ENCODE measurements around the gene EPS8L3.
"Not testable (repeated sequence)": the region's sequence is repeated elsewhere in the genome, so short reads cannot be mapped to it uniquely, and the experiment has no call there.

EPS8L3 gene

DNA sequence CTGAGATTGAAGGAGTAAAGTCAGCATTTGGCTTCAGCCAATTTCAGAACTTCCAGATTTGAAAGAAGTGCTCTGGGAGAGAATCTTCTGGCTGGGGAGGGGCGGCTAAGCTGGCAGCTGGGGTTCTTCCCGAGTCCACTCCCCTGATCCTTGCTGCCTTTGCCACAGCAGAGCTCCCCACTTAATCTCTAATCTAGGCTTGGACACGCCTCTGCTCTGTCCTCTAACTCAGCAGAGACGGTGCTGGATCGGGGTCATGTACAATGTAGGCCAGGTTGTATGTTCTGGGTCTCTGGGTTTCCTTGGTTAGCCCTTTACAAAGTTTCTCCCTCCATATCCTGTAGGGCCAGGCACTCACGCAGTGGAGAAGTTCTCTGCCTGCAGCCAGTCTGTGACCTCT is 12.8 kb downstream of the EPS8L3 start:
- H3K9me3 Mint-ChIP-seq = no peaks in the 10 kb centered on the region
- H3K27me3 Mint-ChIP-seq = peaks cover 61% of the 10 kb centered on the region
- no peak overlapping the region for H3K27ac Mint-ChIP-seq
- ATAC-seq = no peak
- H3K4me3 Mint-ChIP-seq = no peak overlapping the region
- H3K4me1 Mint-ChIP-seq = no peaks in the 10 kb centered on the region
- H3K36me3 Mint-ChIP-seq = no peaks in the 10 kb centered on the region

DNA sequence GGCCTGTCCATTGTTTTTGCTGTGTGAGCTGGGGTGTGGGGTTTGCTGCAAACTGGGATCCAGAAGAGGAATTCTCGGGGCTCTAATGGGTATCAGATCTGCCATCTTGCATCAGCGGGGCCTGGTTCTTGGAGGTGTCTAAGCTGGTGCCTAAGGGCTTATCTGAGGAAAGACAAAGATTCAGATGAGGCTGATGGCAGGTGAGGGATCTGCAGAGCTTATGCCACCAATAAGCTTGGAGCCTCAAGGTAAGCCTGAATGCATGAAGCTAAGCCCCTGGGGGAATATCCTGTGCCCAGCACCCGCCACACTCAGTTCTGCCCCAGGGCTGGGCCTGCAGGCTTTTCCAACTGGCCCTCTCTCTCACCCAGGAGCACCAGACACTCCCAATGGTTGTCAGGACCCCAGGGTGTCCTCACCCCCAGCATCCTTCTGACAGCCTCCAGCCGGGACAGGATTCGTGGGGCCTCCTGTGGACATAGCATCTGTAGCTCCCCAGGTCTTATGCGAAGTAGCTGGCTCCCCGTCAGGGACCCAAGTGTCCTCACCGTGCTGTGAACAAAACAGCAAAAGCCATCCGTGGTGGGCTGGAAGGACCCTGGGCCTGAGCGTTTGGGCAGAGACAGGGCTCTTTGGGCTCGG is 13.4 kb downstream of the EPS8L3 start:
- no peak for ATAC-seq
- no peaks in the 10 kb centered on the region for H3K4me1 Mint-ChIP-seq
- peaks cover 61% of the 10 kb centered on the region for H3K27me3 Mint-ChIP-seq
- no peaks in the 10 kb centered on the region for H3K36me3 Mint-ChIP-seq
- no peak overlapping the region for H3K4me3 Mint-ChIP-seq
- H3K9me3 Mint-ChIP-seq = no peaks in the 10 kb centered on the region
- no peak overlapping the region for H3K27ac Mint-ChIP-seq

DNA sequence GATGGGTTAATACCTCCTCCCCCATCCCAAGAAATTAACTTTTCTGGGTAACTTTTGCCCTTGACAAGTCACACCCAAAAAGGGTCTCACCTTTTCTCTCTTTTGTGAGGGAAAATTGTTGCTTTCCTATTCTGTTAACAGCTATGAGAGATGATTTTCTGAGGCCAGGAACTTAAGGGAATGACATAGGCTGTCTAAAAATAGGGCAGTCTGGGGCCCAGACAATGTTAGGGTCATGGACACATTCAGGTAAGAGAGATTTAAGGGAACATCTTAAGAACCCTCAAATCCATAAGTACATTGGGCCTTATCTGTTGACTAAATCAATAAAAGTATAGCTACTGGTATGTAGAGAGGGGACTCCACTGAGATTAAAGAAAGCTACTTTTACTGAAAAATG is 14.5 kb downstream of the EPS8L3 start:
- Mint-ChIP-seq H3K4me3 (no peak overlapping the region), H3K27me3 (peaks cover 61% of the 10 kb centered on the region), H3K4me1 (no peaks in the 10 kb centered on the region), H3K9me3 (no peaks in the 10 kb centered on the region), H3K36me3 (no peaks in the 10 kb centered on the region), H3K27ac (no peak overlapping the region)
- no peak for ATAC-seq

DNA sequence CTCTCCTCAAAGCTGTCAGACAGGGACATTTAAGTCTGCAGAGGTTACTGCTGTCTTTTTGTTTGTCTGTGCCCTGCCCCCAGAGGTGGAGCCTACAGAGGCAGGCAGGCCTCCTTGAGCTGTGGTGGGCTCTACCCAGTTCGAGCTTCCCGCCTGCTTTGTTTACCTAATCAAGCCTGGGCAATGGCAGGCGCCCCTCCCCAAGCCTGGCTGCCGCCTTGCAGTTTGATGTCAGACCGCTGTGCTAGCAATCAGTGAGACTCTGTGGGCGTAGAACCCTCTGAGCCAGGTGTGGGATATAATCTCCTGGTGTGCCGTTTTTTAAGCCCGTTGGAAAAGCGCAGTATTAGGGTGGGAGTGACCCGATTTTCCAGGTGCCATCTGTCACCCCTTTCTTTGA is 15.4 kb downstream of the EPS8L3 start:
- not testable (repeated sequence) for H3K27ac Mint-ChIP-seq, H3K4me3 Mint-ChIP-seq, H3K36me3 Mint-ChIP-seq, H3K4me1 Mint-ChIP-seq, H3K9me3 Mint-ChIP-seq, ATAC-seq
- H3K27me3 Mint-ChIP-seq = peaks cover 61% of the 10 kb centered on the region

DNA sequence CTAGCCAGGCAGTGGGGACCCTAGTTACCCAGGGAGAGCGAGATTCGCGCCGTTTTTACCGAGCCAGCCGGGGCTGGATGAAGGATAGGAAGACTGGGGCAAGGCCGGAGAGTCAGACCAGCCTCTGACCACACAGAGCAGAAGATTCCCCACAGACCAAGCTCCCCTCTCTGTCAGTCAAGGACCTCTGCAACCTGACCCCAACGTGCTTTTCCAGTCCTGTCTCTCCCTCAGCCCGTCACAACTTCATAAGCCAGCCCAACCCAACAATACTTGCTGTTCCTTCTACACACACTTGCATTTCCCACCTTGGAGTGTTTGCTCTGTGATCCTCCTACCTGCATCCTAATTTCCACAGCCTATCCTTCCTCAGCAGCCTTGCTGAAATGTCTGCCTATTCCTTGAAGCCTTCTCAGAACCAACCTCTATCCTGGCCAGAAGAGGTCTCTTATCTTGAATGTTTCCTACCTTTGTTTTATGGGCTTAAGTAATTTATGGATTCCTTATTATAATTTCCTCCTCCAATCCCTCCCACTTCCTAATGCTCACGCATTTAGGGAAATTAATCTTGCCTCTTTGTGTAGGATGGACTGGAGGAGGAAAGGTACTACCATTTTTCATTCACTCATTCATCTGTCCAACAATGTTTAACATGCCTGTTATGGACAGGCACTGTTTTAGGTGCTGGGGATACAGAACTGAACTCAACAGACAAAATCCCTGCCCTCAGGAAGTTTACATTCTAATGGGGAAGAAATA is 22.9 kb downstream of the EPS8L3 start, which contains the start of gene GSTM3:
TSS of gene GSTM3 (minus strand) at position 424 of the 759 bp plus-strand sequence. CDS start 751 bp downstream, outside the sequence.
- peaks cover 13% of the 10 kb centered on the region for H3K4me1 Mint-ChIP-seq
- H3K27me3 Mint-ChIP-seq = peaks cover 28% of the 10 kb centered on the region
- H3K9me3 Mint-ChIP-seq = no peaks in the 10 kb centered on the region
- H3K4me3 Mint-ChIP-seq = peak within 1 kb of the TSS; percentile 81
- H3K36me3 Mint-ChIP-seq = no peaks in the 10 kb centered on the region
- peak; percentile 24 for ATAC-seq
- H3K27ac Mint-ChIP-seq = peak within 1 kb of the TSS; percentile 62

DNA sequence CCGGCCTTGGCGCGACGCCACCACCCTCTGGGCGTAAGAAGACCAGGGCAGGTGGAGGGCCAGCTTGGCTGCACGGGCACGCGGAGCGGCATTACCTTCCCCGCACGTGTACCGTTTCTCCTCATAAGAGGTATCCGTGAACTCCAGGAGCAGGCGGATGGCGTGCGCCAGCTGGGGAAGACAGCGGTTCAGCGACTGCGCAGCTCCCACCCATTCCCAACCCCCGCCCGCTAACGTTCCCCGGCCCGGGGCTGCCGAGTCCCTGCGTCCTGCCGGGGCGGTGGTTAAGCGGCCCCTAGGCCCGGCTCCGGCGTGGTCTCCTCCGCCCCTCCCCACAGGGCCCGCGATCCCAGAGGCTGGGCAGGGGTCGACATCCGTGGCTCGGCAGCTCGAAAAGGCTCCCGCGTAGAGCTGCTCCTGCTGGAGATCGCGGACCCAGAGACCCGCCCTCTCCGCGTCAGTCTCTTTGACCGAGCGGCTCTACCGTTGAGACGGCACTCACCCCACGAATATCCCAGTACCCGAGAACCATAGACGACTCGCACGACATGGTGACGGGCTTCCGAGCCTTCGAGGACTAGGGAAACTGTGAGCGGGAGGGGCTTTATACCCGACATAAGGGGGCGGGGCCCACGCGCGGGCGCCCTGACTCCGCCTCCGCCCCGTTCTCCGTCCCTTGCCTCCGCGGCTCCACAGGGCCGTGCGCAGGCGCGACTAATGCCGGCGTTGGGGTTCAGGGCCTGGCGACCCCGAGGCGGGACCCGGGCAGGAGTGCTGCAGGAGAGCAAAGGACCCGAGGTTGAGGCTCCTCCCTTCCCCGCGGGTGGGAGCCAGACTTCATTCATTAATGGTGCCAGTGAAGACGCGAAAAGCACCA is 23.7 kb downstream of the EPS8L3 start:
- Mint-ChIP-seq H3K27ac (peak overlapping the region; percentile 62), H3K4me1 (peaks cover 13% of the 10 kb centered on the region), H3K9me3 (no peaks in the 10 kb centered on the region), H3K27me3 (peaks cover 28% of the 10 kb centered on the region), H3K36me3 (no peaks in the 10 kb centered on the region), H3K4me3 (peak overlapping the region; percentile 81)
- ATAC-seq = peak; percentile 95

DNA sequence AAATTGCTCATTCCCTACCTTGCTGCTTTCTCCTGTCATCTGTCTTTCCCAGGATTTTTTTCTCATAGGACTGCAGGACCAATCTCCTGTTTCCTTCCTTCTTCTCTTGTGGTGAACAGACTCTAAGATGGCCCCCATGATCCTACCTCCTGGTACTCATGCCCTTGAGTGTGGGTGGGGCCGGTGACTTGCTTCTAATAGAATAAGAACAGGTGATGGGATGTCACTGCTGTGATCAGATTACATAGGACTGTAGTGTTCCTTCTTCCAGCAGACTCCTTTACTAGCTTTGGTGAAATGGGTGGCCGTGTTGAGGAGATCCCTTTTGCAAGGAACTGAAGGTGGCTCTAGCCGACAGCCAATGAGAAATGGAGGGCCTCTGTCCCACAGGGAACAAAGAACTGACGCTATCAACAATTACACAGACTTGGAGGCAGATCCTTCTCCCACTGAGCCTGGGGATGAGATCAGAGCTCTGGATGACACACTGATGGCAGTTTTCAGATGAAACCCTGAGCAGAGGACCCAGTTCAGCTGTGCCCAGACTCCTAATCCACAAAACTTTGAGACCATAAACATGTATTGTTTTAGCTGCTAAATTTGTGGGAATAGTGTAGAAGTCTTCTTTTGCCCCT is 30.4 kb downstream of the EPS8L3 start:
- H3K9me3 Mint-ChIP-seq = no peaks in the 10 kb centered on the region
- H3K4me3 Mint-ChIP-seq = no peak overlapping the region
- no peak overlapping the region for H3K27ac Mint-ChIP-seq
- no peaks in the 10 kb centered on the region for H3K4me1 Mint-ChIP-seq
- H3K27me3 Mint-ChIP-seq = peaks cover 9% of the 10 kb centered on the region
- H3K36me3 Mint-ChIP-seq = no peaks in the 10 kb centered on the region
- ATAC-seq = no peak

DNA sequence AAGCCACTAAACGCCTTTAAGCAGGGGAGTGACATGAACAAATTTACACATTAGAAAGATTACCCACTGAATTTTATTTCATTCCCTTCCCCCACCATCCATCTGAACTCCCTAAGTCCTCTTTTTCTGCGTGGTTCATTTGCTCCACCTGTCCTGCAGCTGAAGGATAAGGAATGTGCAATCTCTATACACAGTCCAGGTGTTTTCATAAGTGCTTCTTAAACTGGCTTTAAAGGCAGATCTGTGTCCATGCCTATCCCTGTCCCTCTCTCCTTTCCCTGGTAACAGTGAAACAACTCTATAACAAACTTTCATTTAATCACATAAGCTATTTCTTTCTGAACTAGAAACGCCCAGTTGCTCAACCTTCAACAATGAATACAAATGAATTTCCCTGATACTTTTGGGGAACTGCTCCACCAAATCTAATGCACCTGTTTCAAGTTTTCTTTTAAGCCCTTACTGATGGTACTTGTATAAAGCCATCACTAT is 31.3 kb downstream of the EPS8L3 start:
- ATAC-seq = no peak
- Mint-ChIP-seq H3K4me1 (no peaks in the 10 kb centered on the region), H3K4me3 (no peak overlapping the region), H3K27me3 (peaks cover 10% of the 10 kb centered on the region), H3K36me3 (no peaks in the 10 kb centered on the region), H3K27ac (no peak overlapping the region), H3K9me3 (no peaks in the 10 kb centered on the region)

DNA sequence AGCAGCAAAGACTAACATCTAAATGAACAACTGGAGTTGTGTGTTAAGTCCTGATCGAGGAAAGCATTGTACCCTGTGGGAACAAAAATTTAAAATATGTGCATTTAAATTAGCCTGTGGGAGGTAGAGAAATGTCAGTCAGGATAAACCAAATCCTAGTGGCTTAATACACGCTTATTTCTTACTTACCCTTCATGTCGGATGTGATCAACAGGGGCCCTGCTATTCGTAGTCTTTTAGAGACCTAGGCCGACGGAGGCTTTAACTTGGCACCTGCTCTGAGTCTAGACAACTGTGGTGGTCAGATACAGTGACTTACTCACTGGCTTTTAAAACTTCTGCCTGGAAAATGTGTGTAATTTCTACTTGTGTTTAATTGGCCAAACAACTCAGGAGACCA is 33.1 kb downstream of the EPS8L3 start:
- Mint-ChIP-seq H3K4me3 (no peak overlapping the region), H3K27ac (no peak overlapping the region), H3K9me3 (no peaks in the 10 kb centered on the region), H3K36me3 (no peaks in the 10 kb centered on the region), H3K27me3 (peaks cover 18% of the 10 kb centered on the region), H3K4me1 (no peaks in the 10 kb centered on the region)
- no peak for ATAC-seq

DNA sequence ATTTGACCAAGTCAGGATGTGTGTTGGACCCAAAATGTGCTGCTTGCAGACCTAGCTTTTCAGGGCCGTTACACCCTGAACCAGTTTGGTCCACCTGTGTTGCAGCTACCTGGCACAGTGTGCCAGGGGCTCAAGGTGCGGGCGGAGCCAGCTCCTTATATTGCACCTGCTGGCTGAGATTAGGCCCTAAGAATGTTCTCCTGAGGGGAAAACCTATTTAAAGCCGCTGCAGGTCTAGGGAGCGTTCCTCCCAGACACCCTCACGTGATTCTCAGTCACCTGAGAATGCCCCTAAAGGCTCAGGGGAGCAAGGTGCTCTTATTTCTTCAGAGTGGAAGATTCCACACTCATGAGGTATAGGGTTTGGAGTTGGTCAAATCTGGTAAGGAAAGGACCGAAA is 34.9 kb downstream of the EPS8L3 start:
- no peak for ATAC-seq
- no peak overlapping the region for H3K4me3 Mint-ChIP-seq

DNA sequence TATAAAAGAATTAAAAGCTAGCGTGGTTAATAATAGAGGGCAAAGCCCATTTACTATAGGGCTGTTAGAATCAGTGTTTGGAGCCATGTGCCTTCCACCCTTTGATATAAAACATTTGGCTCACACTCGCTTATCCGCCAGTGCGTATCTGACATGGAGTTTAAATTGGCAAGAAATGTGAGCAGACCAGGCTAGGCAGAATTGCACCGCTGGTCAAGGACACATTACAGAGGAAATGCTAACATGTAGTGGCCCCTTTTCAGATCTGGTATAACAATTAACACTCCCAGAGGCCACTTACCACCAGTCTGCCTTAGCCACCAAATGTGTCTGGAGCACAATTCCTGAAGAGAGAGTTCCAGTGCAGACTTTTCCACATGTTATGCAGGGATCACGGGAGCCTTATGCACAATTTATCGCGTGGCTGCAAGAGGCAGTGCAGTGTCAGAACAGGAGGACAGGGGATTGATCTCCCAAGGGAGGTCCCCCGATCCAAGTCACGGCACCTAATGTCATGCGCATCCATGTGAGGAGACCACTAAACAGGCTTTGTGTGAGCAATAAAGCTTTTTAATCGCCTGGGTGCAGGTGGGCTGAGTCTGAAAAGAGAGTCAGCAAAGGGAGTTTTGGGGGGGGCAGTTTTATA is 36.9 kb downstream of the EPS8L3 start:
- ATAC-seq = no peak
- no peaks in the 10 kb centered on the region for H3K36me3 Mint-ChIP-seq
- H3K4me1 Mint-ChIP-seq = no peaks in the 10 kb centered on the region
- H3K27ac Mint-ChIP-seq = no peak overlapping the region
- no peaks in the 10 kb centered on the region for H3K9me3 Mint-ChIP-seq
- peaks cover 16% of the 10 kb centered on the region for H3K27me3 Mint-ChIP-seq
- no peak overlapping the region for H3K4me3 Mint-ChIP-seq

More for the DNA sequence above, 34.9 kb downstream of the EPS8L3 start:
- peaks cover 18% of the 10 kb centered on the region for H3K27me3 Mint-ChIP-seq
- H3K27ac Mint-ChIP-seq = no peak overlapping the region
- H3K36me3 Mint-ChIP-seq = no peaks in the 10 kb centered on the region
- no peaks in the 10 kb centered on the region for H3K9me3 Mint-ChIP-seq
- no peaks in the 10 kb centered on the region for H3K4me1 Mint-ChIP-seq

DNA sequence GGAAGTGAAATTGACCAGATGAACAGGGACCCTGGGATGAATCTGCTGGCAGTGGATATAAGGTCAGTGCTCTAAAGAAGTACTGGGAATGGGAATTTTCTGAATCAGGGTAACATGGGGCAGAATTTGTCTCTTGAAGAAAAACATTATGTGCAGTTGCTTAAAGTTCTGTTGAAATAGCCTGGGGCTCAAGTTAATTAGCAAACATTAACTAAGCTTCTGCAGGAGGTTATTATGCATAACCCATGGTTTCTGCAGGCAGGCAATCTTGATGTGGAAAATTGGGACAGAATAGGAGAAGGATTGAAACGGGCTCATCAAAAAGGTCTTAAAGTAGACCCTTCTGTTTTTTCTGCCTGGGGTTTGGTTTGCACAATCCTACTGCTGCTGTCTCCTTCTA is 37.7 kb downstream of the EPS8L3 start:
- Mint-ChIP-seq H3K27ac (no peak overlapping the region), H3K9me3 (no peaks in the 10 kb centered on the region), H3K36me3 (no peaks in the 10 kb centered on the region), H3K4me1 (no peaks in the 10 kb centered on the region), H3K4me3 (no peak overlapping the region), H3K27me3 (peaks cover 9% of the 10 kb centered on the region)
- ATAC-seq = no peak

DNA sequence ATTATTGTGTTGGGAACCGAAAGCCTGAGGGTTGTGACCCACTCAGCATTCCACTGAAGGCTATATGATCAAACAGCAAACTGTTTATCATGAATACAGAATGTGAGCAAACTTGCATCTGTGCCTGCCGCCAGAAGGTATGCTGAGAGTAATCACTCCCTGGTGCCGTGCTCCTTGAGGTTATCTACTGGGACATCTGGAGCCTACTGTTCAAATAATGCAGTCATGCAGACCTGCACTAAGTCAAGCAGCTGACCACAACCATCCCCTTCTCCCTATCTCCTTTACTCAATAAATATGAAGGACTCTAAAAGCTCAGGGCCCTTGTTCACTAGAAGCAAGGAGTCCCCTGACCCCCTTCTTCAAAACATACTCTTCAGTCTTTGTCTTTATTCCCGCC is 38.2 kb downstream of the EPS8L3 start:
- no peaks in the 10 kb centered on the region for H3K9me3 Mint-ChIP-seq
- no peak for ATAC-seq
- no peak overlapping the region for H3K4me3 Mint-ChIP-seq
- H3K27ac Mint-ChIP-seq = no peak overlapping the region
- H3K4me1 Mint-ChIP-seq = no peaks in the 10 kb centered on the region
- H3K27me3 Mint-ChIP-seq = peaks cover 9% of the 10 kb centered on the region
- no peaks in the 10 kb centered on the region for H3K36me3 Mint-ChIP-seq

DNA sequence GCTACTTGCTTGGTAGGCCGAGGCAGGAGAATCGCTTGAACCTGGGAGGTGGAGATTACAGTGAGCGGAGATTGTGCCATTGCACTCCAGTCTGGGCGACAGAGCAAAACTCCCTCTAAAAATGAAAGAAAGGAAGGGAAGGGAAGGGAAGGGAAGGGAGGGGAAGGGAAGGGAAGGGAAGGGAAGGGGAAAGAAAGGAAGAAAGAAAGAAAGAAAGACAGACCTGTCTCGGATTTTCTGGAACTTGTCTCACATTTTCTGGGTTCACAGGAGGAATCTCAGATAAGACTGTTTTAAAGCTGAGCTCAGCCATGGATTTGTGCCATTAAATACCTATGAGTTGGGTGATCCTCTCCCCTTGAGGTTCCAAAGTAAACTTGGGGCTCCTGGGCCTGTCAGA is 38.8 kb downstream of the EPS8L3 start:
- Mint-ChIP-seq H3K9me3 (no peaks in the 10 kb centered on the region), H3K4me3 (no peak overlapping the region), H3K27me3 (peaks cover 9% of the 10 kb centered on the region), H3K4me1 (no peaks in the 10 kb centered on the region), H3K36me3 (no peaks in the 10 kb centered on the region), H3K27ac (no peak overlapping the region)
- no peak for ATAC-seq
